ENCODE data around the gene CLDN5.

- TF ChIP-seq CTCF (conservative IDR thresholded peaks at IDR 0.05; ENCODE audit: low read depth in 2 of 2) (no peak), EZH2 (IDR thresholded peaks at IDR 0.05; ENCODE audit: low read depth, unreplicated experiment) (no peak), ZNF114 (CRISPR knock-in tag; IDR thresholded peaks at IDR 0.05) (no peak), POLR2AphosphoS5 (IDR thresholded peaks at IDR 0.05; ENCODE audit: low read depth) (no peak), EZH2phosphoT487 (IDR thresholded peaks at IDR 0.05; ENCODE audit: unreplicated experiment) (no peak), ETS1 (IDR thresholded peaks at IDR 0.05) (no peak), JUNB (IDR thresholded peaks at IDR 0.05; ENCODE audit: unreplicated experiment) (no peak)
Observed at GRCh38 chr22:19504900-19505734, 19.1 kb downstream of the CLDN5 start.
